K562 (cell line): Measurements from ENCODE around the gene HTT-AS. TPM values are rescaled to one million over a fixed set of nuclear protein-coding genes. Genes with fewer than 3 reads are reported as not detected.

ENCODE experiments used
- ATAC-seq: fragments of 200-7000 bp; cut with Tn5 transposase; 3 replicates; pipeline ENCODE4 v1.9.1; 2020; ENCODE audit warnings: moderate library complexity
- BruUV-seq: library from RNA; stranded (reverse); fragments of 400-500 nt; replicated peaks from 2 replicates; lab custom pipeline; 2021; lab: Mats Ljungman, UMichigan
- CTCF ChIA-PET: fragments of 300-600 bp; formaldehyde crosslinking; extraction: SDS; loops from one replicate; lab custom pipeline; 2021; ENCODE audit warnings: low intra/inter-chr PET ratio; lab: Yijun Ruan, JAX
- POLR2A ChIA-PET: fragments of 300-600, 350-650 bp; sonication (Branson Sonifier 250); formaldehyde crosslinking; extraction: SDS; loops from one replicate; lab custom pipeline; 2021; ENCODE audit warnings: antibody characterized with exemption, inconsistent platforms; lab: Yijun Ruan, JAX
- DNase-seq, 4 experiments: peaks; one replicate each; pipeline versions ENCODE4 v3.0.0 to v3.0.0-alpha.2; 2011 to 2018; ENCODE audit warnings: low spot score in 3 of 4, mixed read lengths in 3 of 4; ENCODE audit errors: extremely low read depth in 1 of 4
- FAIRE-seq: peaks from 2 replicates; lab custom pipeline; 2011; peaks lifted over from hg19 to GRCh38; lab: Jason Lieb, UNC
- H2AFZ ChIP-seq: 2 replicates; pipeline ENCODE4 v1.6.0; 2011; ENCODE audit warnings: low read depth, low read length, control low read depth, inconsistent platforms
- H3K27ac ChIP-seq: fragments of 200-600 bp; 3 replicates; pipeline ENCODE4 v1.8.0; 2011; ENCODE audit warnings: low read depth, mild to moderate bottlenecking, control low read depth, inconsistent platforms, low read length, moderate library complexity, mixed read lengths; ENCODE audit errors: extremely low read depth
- H3K27me3 ChIP-seq, 2 experiments: fragments of 300-600 bp in 1 of 2; 2 replicates in 1 of 2; 3 replicates in 1 of 2; pipeline versions ENCODE4 v1.6.0 to v1.8.0; 2011; ENCODE audit warnings: inconsistent platforms in 2 of 2, low read length in 2 of 2, mild to moderate bottlenecking in 1 of 2, mixed read lengths in 1 of 2, moderate library complexity in 1 of 2; ENCODE audit not compliant: control insufficient read depth in 2 of 2, insufficient read depth in 2 of 2
- H3K36me3 ChIP-seq: fragments of 300-600 bp; 3 replicates; pipeline ENCODE4 v1.8.0; 2011; ENCODE audit warnings: mild to moderate bottlenecking, low read length, inconsistent platforms; ENCODE audit not compliant: control insufficient read depth, insufficient read depth
- H3K4me1 ChIP-seq, 2 experiments: fragments of 200-600 bp in 1 of 2; replicated peaks in 1 of 2; 2 replicates in 1 of 2; 3 replicates in 1 of 2; pipeline versions ENCODE4 v1.5.1 to v1.8.0; 2011; ENCODE audit warnings: inconsistent platforms in 2 of 2, low read length in 2 of 2, mild to moderate bottlenecking in 1 of 2, mixed read lengths in 1 of 2, moderate library complexity in 1 of 2; ENCODE audit not compliant: control insufficient read depth in 2 of 2, insufficient read depth in 2 of 2
- H3K4me2 ChIP-seq: 2 replicates; pipeline ENCODE4 v1.6.1; 2011; ENCODE audit warnings: low read length, control low read depth, inconsistent platforms, mixed read lengths; ENCODE audit not compliant: insufficient read depth
- H3K4me3 ChIP-seq: fragments of 200-600 bp; sonication (generic), shearing (Covaris generic); 2 replicates; pipeline ENCODE4 v1.5.1; 2016; ENCODE audit warnings: control low read depth, inconsistent platforms
- H3K79me2 ChIP-seq: fragments of 200-600 bp; 3 replicates; pipeline ENCODE4 v1.8.0; 2011; ENCODE audit warnings: low read length, inconsistent platforms; ENCODE audit not compliant: control insufficient read depth, insufficient read depth
- H3K9ac ChIP-seq, 2 experiments: 2 replicates each; pipeline versions ENCODE4 v1.6.0 to v1.6.1; 2011; ENCODE audit warnings: low read depth in 2 of 2, low read length in 2 of 2, control low read depth in 1 of 2, inconsistent platforms in 1 of 2, mild to moderate bottlenecking in 1 of 2, mixed read lengths in 1 of 2; ENCODE audit not compliant: insufficient read depth in 1 of 2
- H3K9me1 ChIP-seq: one replicate; pipeline ENCODE4 v1.6.0; 2011; ENCODE audit warnings: inconsistent platforms, mild to moderate bottlenecking, low read length, moderate library complexity; ENCODE audit not compliant: control insufficient read depth, insufficient read depth
- H3K9me3 ChIP-seq: replicated peaks from 2 replicates; pipeline ENCODE4 v1.5.1; 2011; ENCODE audit warnings: low read depth, low read length, inconsistent platforms; ENCODE audit not compliant: control insufficient read depth, insufficient read depth
- H4K20me1 ChIP-seq: replicated peaks from 2 replicates; pipeline ENCODE4 v1.6.1; 2011; ENCODE audit warnings: low read length, inconsistent platforms, mixed read lengths; ENCODE audit not compliant: control insufficient read depth, insufficient read depth
- CBFA2T2 ChIP-seq: fragments of 450-650 bp; conservative IDR thresholded peaks from 2 replicates; pipeline ENCODE4 v1.6.1; 2017; ENCODE audit warnings: mild to moderate bottlenecking
- ELF2 ChIP-seq: fragments of 250-450 bp; sonication (Bioruptor Pico); IDR thresholded peaks from 2 replicates; pipeline ENCODE4 v1.5.0; 2021; ENCODE audit warnings: mild to moderate bottlenecking
- EP400 ChIP-seq: fragments of 450-650 bp; IDR thresholded peaks from 2 replicates; pipeline ENCODE4 v1.6.1; 2017; ENCODE audit warnings: antibody characterized with exemption, mild to moderate bottlenecking, moderate library complexity
- FUS ChIP-seq: fragments of 200-400 bp; formaldehyde crosslinking; optimal IDR thresholded peaks from 2 replicates; pipeline ENCODE3; 2017; ENCODE audit warnings: low read depth, low read length
- GTF2F1 ChIP-seq: IDR thresholded peaks from 2 replicates; pipeline ENCODE4 v1.6.1; 2011; ENCODE audit warnings: low read depth, low read length, improper control_type of control experiment
- NCOA4 ChIP-seq: fragments of 450-650 bp; IDR thresholded peaks from 2 replicates; pipeline ENCODE4 v1.6.1; 2018; ENCODE audit warnings: mild to moderate bottlenecking; ENCODE audit not compliant: partially characterized antibody
- NCOA6 ChIP-seq: fragments of 450-650 bp; IDR thresholded peaks from 2 replicates; pipeline ENCODE4 v1.6.1; 2017; ENCODE audit warnings: mild to moderate bottlenecking
- NRF1 ChIP-seq, 2 experiments: fragments of 450-650 bp; IDR thresholded peaks in 1 of 2; conservative IDR thresholded peaks in 1 of 2; 2 replicates each; pipeline ENCODE4 v1.6.1; 2014; ENCODE audit warnings: mild to moderate bottlenecking in 2 of 2
- PCBP1 ChIP-seq: fragments of 200-400 bp; formaldehyde crosslinking; IDR thresholded peaks from 2 replicates; pipeline ENCODE4 v1.6.1; 2018; ENCODE audit warnings: mild to moderate bottlenecking, low read depth, low read length; ENCODE audit not compliant: poor library complexity, severe bottlenecking
- SAP30 ChIP-seq: fragments of 200-600 bp; sonication (generic); IDR thresholded peaks from 2 replicates; pipeline ENCODE4 v1.6.1; 2012; ENCODE audit warnings: borderline replicate concordance, low read depth, mild to moderate bottlenecking, moderate library complexity, low read length, control low read depth, inconsistent platforms; ENCODE audit not compliant: insufficient read depth, poor library complexity, severe bottlenecking
- SIN3A ChIP-seq, 2 experiments: fragments of 150-350 bp in 1 of 2; IDR thresholded peaks; 2 replicates each; pipeline ENCODE4 v1.6.1; 2011 to 2016; ENCODE audit warnings: borderline replicate concordance in 2 of 2, low read depth in 2 of 2, low read length in 2 of 2, mild to moderate bottlenecking in 2 of 2, moderate library complexity in 2 of 2; ENCODE audit not compliant: control insufficient read depth in 1 of 2
- TFAP4 ChIP-seq: sonication (generic); formaldehyde crosslinking; IDR thresholded peaks from 2 replicates; pipeline ENCODE4 v1.8.0; 2022; ENCODE audit warnings: missing genetic modification reagents, mild to moderate bottlenecking, moderate library complexity, borderline replicate concordance
- ZNF146 ChIP-seq: IDR thresholded peaks from one replicate; pipeline ENCODE4 v1.6.1; 2018; ENCODE audit warnings: missing compliant biosample characterization; ENCODE audit not compliant: unreplicated experiment
- WGBS: fragments of 100-300 bp; shearing (Covaris generic); methylation state at CpG from one replicate; pipeline ENCODE4 v1.1.6; 2016; ENCODE audit warnings: low coverage, mixed read lengths; ENCODE audit not compliant: insufficient coverage; ENCODE audit errors: missing lambda C conversion rate; 5-methylcytosine and 5-hydroxymethylcytosine counted together
- in situ Hi-C: fragments of 300-500 bp; cut with MboI; formaldehyde crosslinking; loops from 4 replicates; pipeline ENCODE4 v1.15.0; 2018; ENCODE audit warnings: inconsistent platforms, mixed read lengths
- intact Hi-C: fragments of 100-400 bp; cut with micrococcal nuclease; formaldehyde crosslinking; loops from 2 replicates; pipeline ENCODE4 v1.14.2; 2022
- polyA plus RNA-seq, 8 experiments: library from polyadenylated mRNA; depleted of rRNA in 4 of 8; stranded (reverse) in 5 of 8; unstranded in 3 of 8; fragments of >200 nt; fragmentation: Nextera tagmentation in 2 of 8; fragmentation: Illumina TruSeq in 1 of 8; extraction: Ambion mirVana in 2 of 8; extraction: Trizol in 1 of 8; gene quantifications; 2 replicates each; pipeline versions ENCODE4 v1.2.1 to v1.2.3, GENCODE V29; 2011 to 2014; ENCODE audit warnings: inconsistent platforms in 1 of 8, missing spikeins in 1 of 8
- total RNA-seq, 7 experiments: library from RNA; depleted of rRNA in 6 of 7; stranded (reverse); fragments of >200 nt in 6 of 7; fragmentation: Illumina TruSeq in 2 of 7; extraction: Trizol in 2 of 7; gene quantifications; 2 replicates each; pipeline versions ENCODE4 v1.2.1 to v1.2.3, GENCODE V29; 2011 to 2021; ENCODE audit warnings: low replicate concordance in 1 of 7
- TF ChIP-seq, protein P1 (sequence below): sonication (generic); formaldehyde crosslinking; IDR thresholded peaks from 2 replicates; pipeline ENCODE4 v1.9.0; 2022; ENCODE audit warnings: mild to moderate bottlenecking, missing genetic modification reagents
- TF ChIP-seq, protein P2 (sequence below): fragments of 450-650 bp; formaldehyde crosslinking; IDR thresholded peaks from 2 replicates; pipeline ENCODE4 v1.4.0; 2022; ENCODE audit warnings: missing genetic modification characterization
- TF ChIP-seq, protein P3 (sequence below): fragments of 450-650 bp; IDR thresholded peaks from 2 replicates; pipeline ENCODE4 v1.6.1; 2017; ENCODE audit warnings: antibody characterized with exemption

Gene HTT-AS
- total and polyA plus RNA-seq, 9 of the 15 experiments (the other 6 are each of a cell fraction or from before 2014, with no cell fraction given): not detected

- H3K9me3 ChIP-seq: no peaks in the 10 kb centered on the region
- no peaks in the 10 kb centered on the region for H3K36me3 ChIP-seq
- no peaks in the 10 kb centered on the region for H3K9me1 ChIP-seq
- 20% methylated on average over 15 of the region's 54 CpGs for WGBS
- H3K4me1 ChIP-seq: peaks cover 7 to 16% of the 10 kb centered on the region in 2 experiments
- in situ Hi-C loops (no loop called here), intact Hi-C loops (no loop called here)
- H3K4me3 ChIP-seq: peak overlapping the region; percentile 56
- CTCF ChIA-PET: no interaction called here
- no peak for DNase-seq
- no TSS peak for BruUV-seq
- POLR2A ChIA-PET: interaction anchor here (1.0 to 1.2 kb wide), 2 partner anchors 44 to 61 kb away, joined by 3 to 7 read pairs; no protein-coding TSS in a partner anchor
- peak; percentile 82 for ATAC-seq
- H3K27me3 ChIP-seq: peaks cover 4 to 19% of the 10 kb centered on the region in 2 experiments; a peak in 2 of 5 replicates
- H3K79me2 ChIP-seq: peaks cover 29% of the 10 kb centered on the region
- peak overlapping the region; percentile 93 for H2AFZ ChIP-seq
- H3K9ac ChIP-seq: peak overlapping the region; percentile 22 to 90; a peak in 3 of 4 replicates
- H3K27ac ChIP-seq: 0 out of 3 replicates have a peak overlapping the region, but pooled peaks have one; percentile 26
- H3K4me2 ChIP-seq: peak overlapping the region; percentile 78
- peaks cover 11% of the 10 kb centered on the region for H4K20me1 ChIP-seq
- no peak for FAIRE-seq
- TF ChIP-seq, protein P1, sequence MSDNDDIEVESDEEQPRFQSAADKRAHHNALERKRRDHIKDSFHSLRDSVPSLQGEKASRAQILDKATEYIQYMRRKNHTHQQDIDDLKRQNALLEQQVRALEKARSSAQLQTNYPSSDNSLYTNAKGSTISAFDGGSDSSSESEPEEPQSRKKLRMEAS: 0 out of 2 replicates have a peak, but pooled peaks have one; percentile 9
- TF ChIP-seq NCOA6: peak; percentile 51; the same call in 1 of the 2 replicates
- TF ChIP-seq, protein P2, sequence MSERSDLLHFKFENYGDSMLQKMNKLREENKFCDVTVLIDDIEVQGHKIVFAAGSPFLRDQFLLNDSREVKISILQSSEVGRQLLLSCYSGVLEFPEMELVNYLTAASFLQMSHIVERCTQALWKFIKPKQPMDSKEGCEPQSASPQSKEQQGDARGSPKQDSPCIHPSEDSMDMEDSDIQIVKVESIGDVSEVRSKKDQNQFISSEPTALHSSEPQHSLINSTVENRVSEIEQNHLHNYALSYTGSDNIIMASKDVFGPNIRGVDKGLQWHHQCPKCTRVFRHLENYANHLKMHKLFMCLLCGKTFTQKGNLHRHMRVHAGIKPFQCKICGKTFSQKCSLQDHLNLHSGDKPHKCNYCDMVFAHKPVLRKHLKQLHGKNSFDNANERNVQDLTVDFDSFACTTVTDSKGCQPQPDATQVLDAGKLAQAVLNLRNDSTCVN (CRISPR knock-in tag): no peak
- TF ChIP-seq SIN3A (IDR thresholded peaks at IDR 0.05; ENCODE audit: borderline replicate concordance in 2 of 2, control insufficient read depth in 1 of 2, low read depth in 2 of 2, low read length in 2 of 2): 0 out of 4 replicates have a peak, but pooled peaks of 1 of the 2 experiments have one; percentile 20
- TF ChIP-seq ELF2 (CRISPR knock-in tag): no peak
- no peak for TF ChIP-seq ZNF146 (CRISPR knock-in tag)
- peak; percentile 30; the same call in 1 of the 2 replicates for TF ChIP-seq TFAP4 (CRISPR knock-in tag)
- TF ChIP-seq, protein P3, sequence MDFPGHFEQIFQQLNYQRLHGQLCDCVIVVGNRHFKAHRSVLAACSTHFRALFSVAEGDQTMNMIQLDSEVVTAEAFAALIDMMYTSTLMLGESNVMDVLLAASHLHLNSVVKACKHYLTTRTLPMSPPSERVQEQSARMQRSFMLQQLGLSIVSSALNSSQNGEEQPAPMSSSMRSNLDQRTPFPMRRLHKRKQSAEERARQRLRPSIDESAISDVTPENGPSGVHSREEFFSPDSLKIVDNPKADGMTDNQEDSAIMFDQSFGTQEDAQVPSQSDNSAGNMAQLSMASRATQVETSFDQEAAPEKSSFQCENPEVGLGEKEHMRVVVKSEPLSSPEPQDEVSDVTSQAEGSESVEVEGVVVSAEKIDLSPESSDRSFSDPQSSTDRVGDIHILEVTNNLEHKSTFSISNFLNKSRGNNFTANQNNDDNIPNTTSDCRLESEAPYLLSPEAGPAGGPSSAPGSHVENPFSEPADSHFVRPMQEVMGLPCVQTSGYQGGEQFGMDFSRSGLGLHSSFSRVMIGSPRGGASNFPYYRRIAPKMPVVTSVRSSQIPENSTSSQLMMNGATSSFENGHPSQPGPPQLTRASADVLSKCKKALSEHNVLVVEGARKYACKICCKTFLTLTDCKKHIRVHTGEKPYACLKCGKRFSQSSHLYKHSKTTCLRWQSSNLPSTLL: no peak
- peak; percentile 8 for TF ChIP-seq SAP30
- peak; percentile 67 for TF ChIP-seq PCBP1
- TF ChIP-seq CBFA2T2: no peak
- TF ChIP-seq NCOA4: no peak
- TF ChIP-seq EP400: 0 out of 2 replicates have a peak, but pooled peaks have one; percentile 26
- no peak for TF ChIP-seq FUS
- TF ChIP-seq GTF2F1: no peak
- peak in 1 of 2 experiments; percentile 6; a peak in 1 of 4 replicates for TF ChIP-seq NRF1 (conservative IDR thresholded peaks at IDR 0.05 in 1 of 2, IDR thresholded peaks at IDR 0.05 in 1 of 2)
These were observed 920 bp downstream of the HTT-AS start for GRCh38 chr4:3073158-3074077.
